H1 (cell line): ENCODE data around the gene APOC1. TPM values are rescaled to one million over a fixed set of nuclear protein-coding genes. Genes with fewer than 3 reads are reported as not detected.

Source experiments
- CTCF ChIA-PET: fragments of 300-600 bp; sonication (Branson Sonifier 250); formaldehyde crosslinking; loops from one replicate; lab custom pipeline; 2021; ENCODE audit not compliant: partially characterized antibody; lab: Charles Lee
- POLR2A ChIA-PET: fragments of 300-600 bp; sonication (Branson Sonifier 250); formaldehyde crosslinking; loops from one replicate; lab custom pipeline; 2021; ENCODE audit warnings: inconsistent platforms; ENCODE audit not compliant: partially characterized antibody; lab: Charles Lee
- DNase-seq, 2 experiments: peaks; one replicate each; pipeline versions ENCODE4 v3.0.0 to v3.0.0-alpha.2; 2010 to 2022; ENCODE audit warnings: low spot score in 2 of 2, low read depth in 1 of 2, mixed read lengths in 1 of 2
- FAIRE-seq: peaks from 2 replicates; lab custom pipeline; 2011; peaks lifted over from hg19 to GRCh38; lab: Jason Lieb, UNC
- H2AFZ ChIP-seq: 2 replicates; pipeline ENCODE4 v1.8.1; 2012; ENCODE audit warnings: low read length, inconsistent platforms
- H2AK5ac ChIP-seq: 2 replicates; pipeline ENCODE4 v1.6.1; 2013; ENCODE audit warnings: low read depth, low read length
- H2BK120ac ChIP-seq: replicated peaks from 2 replicates; pipeline ENCODE3; 2013; ENCODE audit warnings: low read depth, low read length, inconsistent platforms
- H2BK12ac ChIP-seq: 2 replicates; pipeline ENCODE4 v1.6.1; 2013; ENCODE audit warnings: low read depth, low read length
- H2BK15ac ChIP-seq: 2 replicates; pipeline ENCODE4 v1.6.1; 2013; ENCODE audit warnings: low read length
- H2BK20ac ChIP-seq: 2 replicates; pipeline ENCODE4 v1.6.1; 2013; ENCODE audit warnings: low read length
- H2BK5ac ChIP-seq: 2 replicates; pipeline ENCODE4 v1.6.1; 2013; ENCODE audit warnings: low read depth, low read length
- H3K14ac ChIP-seq: 2 replicates; pipeline ENCODE4 v1.6.1; 2013; ENCODE audit warnings: inconsistent platforms; ENCODE audit not compliant: insufficient read length
- H3K18ac ChIP-seq: 2 replicates; pipeline ENCODE4 v1.6.1; 2013; ENCODE audit warnings: low read length; ENCODE audit errors: extremely low read depth
- H3K23ac ChIP-seq: 2 replicates; pipeline ENCODE4 v1.6.1; 2013; ENCODE audit warnings: inconsistent platforms; ENCODE audit not compliant: insufficient read length
- H3K23me2 ChIP-seq: 2 replicates; pipeline ENCODE4 v1.6.1; 2013; ENCODE audit warnings: low read depth, low read length
- H3K27ac ChIP-seq: 2 replicates; pipeline ENCODE4 v1.6.1; 2011; ENCODE audit warnings: low read depth, low read length, inconsistent platforms
- H3K27me3 ChIP-seq, 4 experiments: replicated peaks in 1 of 4; 1 replicate in 1 of 4; 2 replicates in 3 of 4; pipeline versions ENCODE4 v1.6.1 to v1.8.1; 2011 to 2013; ENCODE audit warnings: low read length in 3 of 4, mild to moderate bottlenecking in 3 of 4, inconsistent platforms in 2 of 4, mixed read lengths in 2 of 4, moderate library complexity in 1 of 4; ENCODE audit not compliant: control insufficient read depth in 3 of 4, insufficient read depth in 3 of 4; ENCODE audit errors: extremely low read depth in 1 of 4
- H3K36me3 ChIP-seq, 4 experiments: 2 replicates each; pipeline versions ENCODE4 v1.6.1 to v1.8.1; 2011 to 2013; ENCODE audit warnings: mild to moderate bottlenecking in 4 of 4, low read length in 3 of 4, moderate library complexity in 2 of 4, control low read depth in 1 of 4, inconsistent platforms in 1 of 4; ENCODE audit not compliant: insufficient read depth in 4 of 4, control insufficient read depth in 2 of 4
- H3K4ac ChIP-seq: replicated peaks from 2 replicates; pipeline ENCODE3; 2013; ENCODE audit warnings: low read length, low read depth, mixed read lengths, inconsistent platforms; ENCODE audit not compliant: insufficient read length
- H3K4me1 ChIP-seq, 4 experiments: replicated peaks in 1 of 4; 1 replicate in 1 of 4; 2 replicates in 3 of 4; pipeline versions ENCODE4 v1.6.1 to v1.8.1; 2011 to 2013; ENCODE audit warnings: low read length in 3 of 4, inconsistent platforms in 2 of 4, mixed read lengths in 1 of 4; ENCODE audit not compliant: insufficient read depth in 4 of 4, control insufficient read depth in 3 of 4
- H3K4me2 ChIP-seq, 2 experiments: 2 replicates each; pipeline versions ENCODE4 v1.6.1 to v1.8.1; 2011 to 2013; ENCODE audit warnings: low read depth in 2 of 2, low read length in 2 of 2, control low read depth in 1 of 2, inconsistent platforms in 1 of 2, mild to moderate bottlenecking in 1 of 2; ENCODE audit not compliant: insufficient read depth in 1 of 2
- H3K4me3 ChIP-seq, 4 experiments: fragments of 200-600, 300-600 bp in 1 of 4; sonication (generic), shearing (Covaris generic), sonication (Bioruptor Twin) in 1 of 4; 2 replicates each; pipeline versions ENCODE4 v1.5.1 to v1.8.1; 2011 to 2016; ENCODE audit warnings: low read length in 4 of 4, low read depth in 3 of 4, control low read depth in 2 of 4, inconsistent platforms in 2 of 4, mild to moderate bottlenecking in 2 of 4, mixed read lengths in 1 of 4, moderate library complexity in 1 of 4; ENCODE audit not compliant: insufficient read depth in 2 of 4; ENCODE audit errors: extremely low read depth in 1 of 4
- H3K56ac ChIP-seq: replicated peaks from 2 replicates; pipeline ENCODE3; 2013; ENCODE audit warnings: low read depth, mild to moderate bottlenecking, mixed read lengths, low read length, inconsistent platforms; ENCODE audit not compliant: insufficient read length
- H3K79me1 ChIP-seq: 2 replicates; pipeline ENCODE4 v1.6.1; 2013; ENCODE audit warnings: low read depth, low read length, control low read depth
- H3K79me2 ChIP-seq, 2 experiments: 2 replicates each; pipeline versions ENCODE4 v1.6.1 to v1.8.1; 2012 to 2013; ENCODE audit warnings: low read length in 2 of 2, mild to moderate bottlenecking in 2 of 2, inconsistent platforms in 1 of 2; ENCODE audit not compliant: insufficient read depth in 2 of 2, control insufficient read depth in 1 of 2
- H3K9ac ChIP-seq, 4 experiments: replicated peaks in 1 of 4; 1 replicate in 1 of 4; 2 replicates in 3 of 4; pipeline versions ENCODE4 v1.6.1 to v1.8.1; 2011 to 2013; ENCODE audit warnings: low read depth in 3 of 4, low read length in 3 of 4, control low read depth in 2 of 4, mild to moderate bottlenecking in 2 of 4, moderate library complexity in 2 of 4, inconsistent platforms in 1 of 4; ENCODE audit errors: extremely low read depth in 1 of 4
- H3K9me3 ChIP-seq, 2 experiments: 2 replicates each; pipeline versions ENCODE4 v1.6.1 to v1.8.1; 2012 to 2013; ENCODE audit warnings: mild to moderate bottlenecking in 2 of 2, moderate library complexity in 2 of 2, control low read depth in 1 of 2, inconsistent platforms in 1 of 2, low read depth in 1 of 2, low read length in 1 of 2, mixed read lengths in 1 of 2; ENCODE audit not compliant: insufficient read depth in 2 of 2
- H4K20me1 ChIP-seq, 2 experiments: replicated peaks in 1 of 2; 2 replicates each; pipeline versions ENCODE3 to v1.8.1; 2011 to 2013; ENCODE audit warnings: inconsistent platforms in 2 of 2, low read length in 2 of 2, mild to moderate bottlenecking in 1 of 2; ENCODE audit not compliant: insufficient read depth in 2 of 2, control insufficient read depth in 1 of 2
- H4K5ac ChIP-seq: 2 replicates; pipeline ENCODE4 v1.6.1; 2013; ENCODE audit warnings: low read length, low read depth, mixed read lengths, inconsistent platforms; ENCODE audit not compliant: insufficient read length
- H4K8ac ChIP-seq: 2 replicates; pipeline ENCODE4 v1.8.0; 2013; ENCODE audit warnings: mild to moderate bottlenecking, moderate library complexity, low read length, inconsistent platforms; ENCODE audit not compliant: insufficient read depth; ENCODE audit errors: extremely low read depth
- H4K91ac ChIP-seq: replicated peaks from 2 replicates; pipeline ENCODE3; 2013; ENCODE audit warnings: low read length, mixed read lengths, inconsistent platforms; ENCODE audit not compliant: insufficient read length
- EZH2 ChIP-seq: fragments of 200-600 bp; sonication (generic); IDR thresholded peaks from 2 replicates; pipeline ENCODE4 v1.7.1; 2012; ENCODE audit warnings: low read depth, mild to moderate bottlenecking, moderate library complexity, low read length, inconsistent platforms; ENCODE audit not compliant: severe bottlenecking
- JUN ChIP-seq: IDR thresholded peaks from 2 replicates; pipeline ENCODE4 v1.6.1; 2011; ENCODE audit warnings: low read depth, mild to moderate bottlenecking, improper control_type of control experiment, low read length
- KDM1A ChIP-seq: fragments of 200-600, 300-600 bp; sonication (generic); IDR thresholded peaks from 2 replicates; pipeline ENCODE4 v1.7.1; 2016; ENCODE audit warnings: mild to moderate bottlenecking, low read length, borderline replicate concordance
- POLR2AphosphoS5 ChIP-seq: IDR thresholded peaks from 2 replicates; pipeline ENCODE4 v1.6.1; 2011; ENCODE audit warnings: low read depth, low read length
- WGBS, 2 experiments: shearing (Covaris generic) in 1 of 2; methylation state at CpG; one replicate each; pipeline versions ENCODE4 v1.1.6 to v1.1.7; 2013 to 2015; ENCODE audit warnings: low lambda C conversion rate in 2 of 2, mixed read lengths in 2 of 2, inconsistent platforms in 1 of 2, low coverage in 1 of 2, missing lambda C conversion rate in 1 of 2; ENCODE audit not compliant: insufficient replicate concordance in 2 of 2, insufficient coverage in 1 of 2, insufficient read length in 1 of 2; ENCODE audit errors: extremely low coverage in 1 of 2, missing lambda C conversion rate in 1 of 2; 5-methylcytosine and 5-hydroxymethylcytosine counted together
- polyA plus RNA-seq, 7 experiments: library from polyadenylated mRNA; depleted of rRNA in 3 of 7; stranded (reverse) in 5 of 7; unstranded in 2 of 7; fragments of >200 nt in 5 of 7; fragments of 200-250 nt in 2 of 7; gene quantifications; 1 replicate in 5 of 7; 2 replicates in 1 of 7; 4 replicates in 1 of 7; pipeline versions ENCODE4 v1.2.1 to v1.2.3, GENCODE V29; 2011 to 2013; ENCODE audit warnings: missing spikeins in 2 of 7, mixed read lengths in 2 of 7
- total RNA-seq: library from RNA; stranded (reverse); fragmentation: NEBNext Ultra II Directional; extraction: Animal tissue kit (Norgen Biotek cat#: 25700); gene quantifications from 2 replicates; pipeline ENCODE4 v1.2.1, GENCODE V29; 2021

APOC1 gene
- total and polyA plus RNA-seq, 2 of the 8 experiments (the other 6 are each of a cell fraction or from before 2014, with no cell fraction given) = 55.8 to 78.2 TPM

GRCh38 chr19:44958090-44958489, 43.7 kb downstream of the APOC1 start:
- no peak overlapping the region for H3K9ac ChIP-seq

More at GRCh38 chr19:44958090-44958489, 43.7 kb downstream of the APOC1 start:
- peaks cover 29% of the 10 kb centered on the region for H3K79me1 ChIP-seq
- no peak overlapping the region for H3K4ac ChIP-seq
- no peak overlapping the region; the same call in 1 of the 2 replicates for H2BK5ac ChIP-seq
- no peak overlapping the region for H3K23ac ChIP-seq
- H3K56ac ChIP-seq = no peak overlapping the region
- no peaks in the 10 kb centered on the region for H3K27me3 ChIP-seq
- H4K5ac ChIP-seq = no peak overlapping the region
- no peak overlapping the region for H2AFZ ChIP-seq
- DNase-seq (no peak), FAIRE-seq (no peak)
- no peaks in the 10 kb centered on the region for H3K9me3 ChIP-seq
- no peak overlapping the region; a peak in 1 of 4 replicates for H3K4me2 ChIP-seq
- peaks cover 6 to 31% of the 10 kb centered on the region in 2 experiments for H4K20me1 ChIP-seq
- no peak overlapping the region for H3K18ac ChIP-seq
- no peak overlapping the region for H4K91ac ChIP-seq
- H4K8ac ChIP-seq = no peak overlapping the region
- 93% methylated on average over 6 of the region's 9 CpGs; no CpG with 5 or more reads in 1 of the 2 experiments for WGBS, 2 experiments
- TF ChIP-seq JUN (no peak), EZH2 (no peak), KDM1A (no peak), POLR2AphosphoS5 (no peak)
- H3K23me2 ChIP-seq = peaks cover 12% of the 10 kb centered on the region; the same call in 1 of the 2 replicates
- POLR2A ChIA-PET = interaction anchor here (0.9 to 11.6 kb wide), 9 partner anchors 13 to 194 kb away, joined by 3 to 121 read pairs (median 4); partner anchors contain the start of genes APOC4 and APOE
- H3K27ac ChIP-seq = no peak overlapping the region
- H2BK12ac ChIP-seq = no peak overlapping the region
- H3K4me3 ChIP-seq = no peak overlapping the region
- H2BK120ac ChIP-seq = no peak overlapping the region
- H2BK15ac ChIP-seq = no peak overlapping the region
- H3K36me3 ChIP-seq = peaks cover 0 to 8% (median 2%) of the 10 kb centered on the region in 4 experiments; a peak in 4 of 8 replicates
- CTCF ChIA-PET = interaction anchor here (0.7 to 4.2 kb wide), 8 partner anchors 8 to 268 kb away, joined by 3 to 17 read pairs (median 4); partner anchors contain the start of gene APOE
- no peak overlapping the region for H2BK20ac ChIP-seq
- no peak overlapping the region for H3K14ac ChIP-seq
- H3K4me1 ChIP-seq = peaks cover 0 to 7% (median 6%) of the 10 kb centered on the region in 4 experiments; a peak in 6 of 7 replicates
- H3K79me2 ChIP-seq = peaks cover 32 to 67% of the 10 kb centered on the region in 2 experiments
- H2AK5ac ChIP-seq = no peak overlapping the region
